CD4-positive, alpha-beta T cell treated with Interleukin-6 for 4 hours (primary cell): ENCODE data around the gene GRIK2.
A peak's percentile ranks its signal among the peaks of the same experiment; 100 is the strongest.
"Not testable (repeated sequence)": the region's sequence is repeated elsewhere in the genome, so short reads cannot be mapped to it uniquely, and the experiment has no call there.

Experiments used
- DNase-seq: peaks from one replicate; pipeline ENCODE4 v3.0.0-alpha.2; 2020; ENCODE audit warnings: mixed read lengths

GRIK2 gene

GRCh38 chr6:101393251-101393828 is at the start of gene GRIK2:
Gene GRIK2 (plus strand): TSS chr6:101393708.
- DNase-seq = no peak

GRCh38 chr6:101344885-101345284 is 48.6 kb upstream of the GRIK2 start:
- no peak for DNase-seq

- no peak for DNase-seq
Observed at GRCh38 chr6:101348816-101349215, 44.7 kb upstream of the GRIK2 start.

GRCh38 chr6:101350631-101351030 is 42.9 kb upstream of the GRIK2 start:
- not testable (repeated sequence) for DNase-seq

GRCh38 chr6:101351173-101351572 is 42.3 kb upstream of the GRIK2 start:
- no peak for DNase-seq

- DNase-seq = no peak
Observed at GRCh38 chr6:101352316-101352715, 41.2 kb upstream of the GRIK2 start.

- no peak for DNase-seq
Observed at GRCh38 chr6:101365181-101365580, 28.3 kb upstream of the GRIK2 start.

- DNase-seq = no peak
Observed at GRCh38 chr6:101379926-101380325, 13.6 kb upstream of the GRIK2 start.

- DNase-seq = no peak
Observed at GRCh38 chr6:101380897-101381630, 12.4 kb upstream of the GRIK2 start.

- not testable (repeated sequence) for DNase-seq
Observed at GRCh38 chr6:101383747-101384146, 9.8 kb upstream of the GRIK2 start.

- DNase-seq = no peak
Observed at GRCh38 chr6:101386982-101387381, 6.5 kb upstream of the GRIK2 start.

GRCh38 chr6:101391772-101392585 is 1.5 kb upstream of the GRIK2 start:
- no peak for DNase-seq

GRCh38 chr6:101392586-101393230 is 800 bp upstream of the GRIK2 start:
- DNase-seq = no peak

- no peak for DNase-seq
Observed at GRCh38 chr6:101393829-101394251, 332 bp downstream of the GRIK2 start.

GRCh38 chr6:101394936-101395335 is 1.4 kb downstream of the GRIK2 start:
- DNase-seq = no peak

GRCh38 chr6:101395345-101395744 is 1.8 kb downstream of the GRIK2 start:
- no peak for DNase-seq

GRCh38 chr6:101396548-101397173 is 3.2 kb downstream of the GRIK2 start:
- DNase-seq = peak; percentile 12

- no peak for DNase-seq
Observed at GRCh38 chr6:101397199-101397598, 3.7 kb downstream of the GRIK2 start.

GRCh38 chr6:101398716-101399615 is 5.5 kb downstream of the GRIK2 start:
- no peak for DNase-seq

GRCh38 chr6:101399616-101400162 is 6.2 kb downstream of the GRIK2 start:
- no peak for DNase-seq
